ENCODE measurements around the gene WNT7A.
"Not testable (repeated sequence)": the region's sequence is repeated elsewhere in the genome, so short reads cannot be mapped to it uniquely, and the experiment has no call there.

Gene WNT7A

GRCh38 chr3:13879946-13880810 is at the start of gene WNT7A:
Gene WNT7A (minus strand): TSS chr3:13880071. CDS start chr3:13879816, 255 bp downstream.
- H3K4me3 ChIP-seq (ENCODE audit: low read depth, low read length), result no peak within 1 kb of the TSS
- no peak for DNase-seq (ENCODE audit: low read depth)

GRCh38 chr3:13928741-13929140 is 48.9 kb upstream of the WNT7A start:
- DNase-seq (ENCODE audit: low read depth); H3K4me3 ChIP-seq (ENCODE audit: low read depth, low read length): not testable (repeated sequence)

More at GRCh38 chr3:13879946-13880810, at the start of gene WNT7A:
- peak; percentile 63 for TF ChIP-seq CTCF (IDR thresholded peaks at IDR 0.05; ENCODE audit: control insufficient read depth, extremely low read depth, insufficient read depth)

GRCh38 chr3:13927295-13927694 is 47.4 kb upstream of the WNT7A start:
- DNase-seq (ENCODE audit: low read depth), result no peak
- no peak overlapping the region for H3K4me3 ChIP-seq (ENCODE audit: low read depth, low read length)
- peak; percentile 27; the same call in 1 of the 2 replicates for TF ChIP-seq CTCF (IDR thresholded peaks at IDR 0.05; ENCODE audit: control insufficient read depth, extremely low read depth, insufficient read depth)

GRCh38 chr3:13916375-13916774 is 36.5 kb upstream of the WNT7A start:
- no peak for DNase-seq (ENCODE audit: low read depth)
- no peak overlapping the region for H3K4me3 ChIP-seq (ENCODE audit: low read depth, low read length)
- TF ChIP-seq CTCF (IDR thresholded peaks at IDR 0.05; ENCODE audit: control insufficient read depth, extremely low read depth, insufficient read depth), result no peak

GRCh38 chr3:13902648-13903238 is 22.9 kb upstream of the WNT7A start:
- H3K4me3 ChIP-seq (ENCODE audit: low read depth, low read length), result no peak overlapping the region

GRCh38 chr3:13901935-13902584 is 22.2 kb upstream of the WNT7A start:
- no peak for DNase-seq (ENCODE audit: low read depth)
- H3K4me3 ChIP-seq (ENCODE audit: low read depth, low read length), result no peak overlapping the region
- no peak for TF ChIP-seq CTCF (IDR thresholded peaks at IDR 0.05; ENCODE audit: control insufficient read depth, extremely low read depth, insufficient read depth)

More at GRCh38 chr3:13902648-13903238, 22.9 kb upstream of the WNT7A start:
- TF ChIP-seq CTCF (IDR thresholded peaks at IDR 0.05; ENCODE audit: control insufficient read depth, extremely low read depth, insufficient read depth), result no peak
- no peak for DNase-seq (ENCODE audit: low read depth)

GRCh38 chr3:13898346-13898745 is 18.5 kb upstream of the WNT7A start:
- no peak for TF ChIP-seq CTCF (IDR thresholded peaks at IDR 0.05; ENCODE audit: control insufficient read depth, extremely low read depth, insufficient read depth)
- no peak overlapping the region for H3K4me3 ChIP-seq (ENCODE audit: low read depth, low read length)
- DNase-seq (ENCODE audit: low read depth), result no peak
